CD14-positive monocyte (primary cell): ENCODE measurements around the gene PARP8. TPM values are rescaled to one million over a fixed set of nuclear protein-coding genes. Genes with fewer than 3 reads are reported as not detected.
"Not testable (repeated sequence)": the region's sequence is repeated elsewhere in the genome, so short reads cannot be mapped to it uniquely, and the experiment has no call there.

Experiments
- DNase-seq, 3 donors: peaks; one replicate each; pipeline ENCODE4 v3.0.0-alpha.2; 2011 to 2022
- H2AFZ ChIP-seq: 2 replicates; pipeline ENCODE4 v1.6.0; 2012; ENCODE audit warnings: mild to moderate bottlenecking, low read depth, low read length, inconsistent platforms; ENCODE audit not compliant: insufficient read depth, poor library complexity, severe bottlenecking
- H3K27ac ChIP-seq, 2 donors: 1 replicate in 1 of 2; 2 replicates in 1 of 2; pipeline ENCODE4 v1.5.1; 2012 to 2013; ENCODE audit warnings: low read length in 2 of 2, control low read depth in 1 of 2, inconsistent platforms in 1 of 2, low read depth in 1 of 2, mild to moderate bottlenecking in 1 of 2
- H3K27me3 ChIP-seq, 2 donors: one replicate each; pipeline versions ENCODE4 v1.6.0 to v1.6.1; 2011 to 2013; ENCODE audit warnings: low read length in 2 of 2; ENCODE audit not compliant: control insufficient read depth in 2 of 2, insufficient read depth in 2 of 2
- H3K36me3 ChIP-seq, 2 donors: replicated peaks in 1 of 2; 1 replicate in 1 of 2; 2 replicates in 1 of 2; pipeline versions ENCODE4 v1.5.1 to v1.6.1; 2012 to 2013; ENCODE audit warnings: low read length in 2 of 2, control low read depth in 1 of 2, inconsistent platforms in 1 of 2, mild to moderate bottlenecking in 1 of 2; ENCODE audit not compliant: insufficient read depth in 2 of 2, control insufficient read depth in 1 of 2
- H3K4me1 ChIP-seq, 2 donors: 1 replicate in 1 of 2; 2 replicates in 1 of 2; pipeline versions ENCODE4 v1.5.1 to v1.6.1; 2012 to 2013; ENCODE audit warnings: low read length in 2 of 2, control low read depth in 1 of 2, inconsistent platforms in 1 of 2, mild to moderate bottlenecking in 1 of 2, moderate library complexity in 1 of 2; ENCODE audit not compliant: insufficient read depth in 2 of 2, control insufficient read depth in 1 of 2
- H3K4me2 ChIP-seq: replicated peaks from 2 replicates; pipeline ENCODE3; 2012; ENCODE audit warnings: low read length, moderate library complexity, mild to moderate bottlenecking; ENCODE audit not compliant: poor library complexity, severe bottlenecking; ENCODE audit errors: extremely low read depth
- H3K4me3 ChIP-seq, 3 experiments: fragments of 200-600 bp in 1 of 3; sonication (generic) in 1 of 3; replicated peaks in 1 of 3; 1 replicate in 2 of 3; 2 replicates in 1 of 3; pipeline ENCODE4 v1.5.1; 2011 to 2013; ENCODE audit warnings: low read length in 3 of 3, mild to moderate bottlenecking in 3 of 3, control low read depth in 2 of 3, low read depth in 2 of 3, inconsistent platforms in 1 of 3, moderate library complexity in 1 of 3
- H3K79me2 ChIP-seq: 2 replicates; pipeline ENCODE4 v1.6.0; 2012; ENCODE audit warnings: mild to moderate bottlenecking, control low read depth, inconsistent platforms, low read length, moderate library complexity; ENCODE audit not compliant: insufficient read depth
- H3K9ac ChIP-seq: 2 replicates; pipeline ENCODE4 v1.6.0; 2017; ENCODE audit warnings: low read length, mild to moderate bottlenecking; ENCODE audit not compliant: insufficient read depth, poor library complexity, severe bottlenecking
- H3K9me3 ChIP-seq, 2 donors: replicated peaks in 1 of 2; 1 replicate in 1 of 2; 2 replicates in 1 of 2; pipeline versions ENCODE4 v1.5.1 to v1.6.1; 2012 to 2013; ENCODE audit warnings: low read length in 2 of 2, control low read depth in 1 of 2; ENCODE audit not compliant: control insufficient read depth in 1 of 2, insufficient read depth in 1 of 2
- H4K20me1 ChIP-seq: 2 replicates; pipeline ENCODE4 v1.6.0; 2012; ENCODE audit warnings: mild to moderate bottlenecking, low read length, control low read depth, moderate library complexity; ENCODE audit not compliant: insufficient read depth
- H3K27ac Mint-ChIP-seq, 7 donors: one replicate each; pipeline ENCODE4 v1.8.0; 2020; ENCODE audit warnings: mild to moderate bottlenecking in 7 of 7, mixed read lengths in 7 of 7, moderate library complexity in 6 of 7, inconsistent platforms in 2 of 7
- H3K27me3 Mint-ChIP-seq, 3 donors: one replicate each; pipeline ENCODE4 v1.8.0; 2021 to 2022; ENCODE audit warnings: low read depth in 3 of 3, mild to moderate bottlenecking in 3 of 3, mixed read lengths in 3 of 3, moderate library complexity in 3 of 3, inconsistent platforms in 1 of 3
- H3K36me3 Mint-ChIP-seq, 2 donors: one replicate each; pipeline ENCODE4 v1.8.0; 2020; ENCODE audit warnings: mixed read lengths in 2 of 2, inconsistent platforms in 1 of 2, mild to moderate bottlenecking in 1 of 2
- H3K4me1 Mint-ChIP-seq: one replicate; pipeline ENCODE4 v1.8.0; 2020; ENCODE audit warnings: mild to moderate bottlenecking, mixed read lengths
- H3K4me3 Mint-ChIP-seq, 2 donors: one replicate each; pipeline ENCODE4 v1.8.0; 2020; ENCODE audit warnings: mild to moderate bottlenecking in 2 of 2, mixed read lengths in 2 of 2, moderate library complexity in 1 of 2
- H3K9me3 Mint-ChIP-seq, 7 donors: one replicate each; pipeline ENCODE4 v1.8.0; 2020 to 2022; ENCODE audit warnings: mixed read lengths in 7 of 7, mild to moderate bottlenecking in 6 of 7, moderate library complexity in 6 of 7, inconsistent platforms in 2 of 7
- WGBS: methylation state at CpG from one replicate; pipeline ENCODE4 v1.1.5; 2013; ENCODE audit warnings: missing lambda C conversion rate; ENCODE audit not compliant: insufficient coverage; 5-methylcytosine and 5-hydroxymethylcytosine counted together
- intact Hi-C, 2 donors: fragments of 100-400 bp; cut with micrococcal nuclease; formaldehyde crosslinking; loops; one replicate each; pipeline versions ENCODE4 v1.15.0 to v1.15.1; 2023
- polyA plus RNA-seq, 3 donors: library from polyadenylated mRNA; depleted of rRNA in 1 of 3; unstranded in 2 of 3; stranded (reverse) in 1 of 3; fragments of 300-500 nt in 2 of 3; fragments of >200 nt in 1 of 3; fragmentation: Illumina TruSeq in 2 of 3; gene quantifications; 1 replicate in 2 of 3; 2 replicates in 1 of 3; pipeline ENCODE4 v1.2.3, GENCODE V29; 2012 to 2021
- TF ChIP-seq, protein P1 (sequence below): fragments of 200-600 bp; IDR thresholded peaks from one replicate; pipeline ENCODE4 v1.8.0; 2022; ENCODE audit warnings: antibody characterized with exemption, mild to moderate bottlenecking

The PARP8 gene
- polyA plus RNA-seq, 3 donors, result 27.5 to 170 (median 40.6) TPM

DNA sequence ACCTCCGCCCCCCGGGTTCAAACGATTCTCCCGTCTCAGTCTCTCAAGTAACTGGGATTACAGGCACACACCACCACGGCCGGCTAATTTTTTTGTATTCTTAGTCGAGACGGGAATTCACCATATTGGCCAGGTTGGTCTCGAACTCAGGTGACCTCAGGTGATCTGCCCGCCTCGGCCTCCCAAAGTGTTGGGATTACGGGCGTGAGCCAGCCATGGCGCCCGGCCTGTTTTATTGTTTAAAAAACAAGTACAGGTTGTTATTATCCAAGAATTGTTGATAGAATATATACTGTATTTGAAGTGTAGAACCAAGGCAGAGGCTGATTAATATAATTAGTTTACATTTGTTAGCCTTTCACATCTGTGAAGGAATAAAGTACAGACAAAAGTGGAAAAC lies 8.9 kb downstream of the PARP8 start:
- H3K27me3 ChIP-seq, result no peaks in the 10 kb centered on the region
- DNase-seq, result no peak
- H3K4me1 ChIP-seq, result peaks cover 33 to 60% of the 10 kb centered on the region in 2 donors
- Mint-ChIP-seq H3K4me3 (no peak overlapping the region), H3K27me3 (no peaks in the 10 kb centered on the region), H3K27ac (no peak overlapping the region), H3K9me3 (no peaks in the 10 kb centered on the region), H3K36me3 (peaks cover 27 to 33% of the 10 kb centered on the region in 2 donors), H3K4me1 (peaks cover 74% of the 10 kb centered on the region)
- peaks cover 100% of the 10 kb centered on the region for H3K79me2 ChIP-seq
- 100% methylated on average over 12 of the region's 15 CpGs for WGBS
- H3K9me3 ChIP-seq, result no peaks in the 10 kb centered on the region
- intact Hi-C loops, result no loop called here
- H3K27ac ChIP-seq, result no peak overlapping the region
- peaks cover 84% of the 10 kb centered on the region for H4K20me1 ChIP-seq
- H3K9ac ChIP-seq, result no peak overlapping the region
- no peak overlapping the region for H3K4me3 ChIP-seq
- no peak overlapping the region for H3K4me2 ChIP-seq
- H2AFZ ChIP-seq, result no peak overlapping the region
- no peaks in the 10 kb centered on the region for H3K36me3 ChIP-seq
- TF ChIP-seq, protein P1, sequence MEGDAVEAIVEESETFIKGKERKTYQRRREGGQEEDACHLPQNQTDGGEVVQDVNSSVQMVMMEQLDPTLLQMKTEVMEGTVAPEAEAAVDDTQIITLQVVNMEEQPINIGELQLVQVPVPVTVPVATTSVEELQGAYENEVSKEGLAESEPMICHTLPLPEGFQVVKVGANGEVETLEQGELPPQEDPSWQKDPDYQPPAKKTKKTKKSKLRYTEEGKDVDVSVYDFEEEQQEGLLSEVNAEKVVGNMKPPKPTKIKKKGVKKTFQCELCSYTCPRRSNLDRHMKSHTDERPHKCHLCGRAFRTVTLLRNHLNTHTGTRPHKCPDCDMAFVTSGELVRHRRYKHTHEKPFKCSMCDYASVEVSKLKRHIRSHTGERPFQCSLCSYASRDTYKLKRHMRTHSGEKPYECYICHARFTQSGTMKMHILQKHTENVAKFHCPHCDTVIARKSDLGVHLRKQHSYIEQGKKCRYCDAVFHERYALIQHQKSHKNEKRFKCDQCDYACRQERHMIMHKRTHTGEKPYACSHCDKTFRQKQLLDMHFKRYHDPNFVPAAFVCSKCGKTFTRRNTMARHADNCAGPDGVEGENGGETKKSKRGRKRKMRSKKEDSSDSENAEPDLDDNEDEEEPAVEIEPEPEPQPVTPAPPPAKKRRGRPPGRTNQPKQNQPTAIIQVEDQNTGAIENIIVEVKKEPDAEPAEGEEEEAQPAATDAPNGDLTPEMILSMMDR, result no peak

DNA sequence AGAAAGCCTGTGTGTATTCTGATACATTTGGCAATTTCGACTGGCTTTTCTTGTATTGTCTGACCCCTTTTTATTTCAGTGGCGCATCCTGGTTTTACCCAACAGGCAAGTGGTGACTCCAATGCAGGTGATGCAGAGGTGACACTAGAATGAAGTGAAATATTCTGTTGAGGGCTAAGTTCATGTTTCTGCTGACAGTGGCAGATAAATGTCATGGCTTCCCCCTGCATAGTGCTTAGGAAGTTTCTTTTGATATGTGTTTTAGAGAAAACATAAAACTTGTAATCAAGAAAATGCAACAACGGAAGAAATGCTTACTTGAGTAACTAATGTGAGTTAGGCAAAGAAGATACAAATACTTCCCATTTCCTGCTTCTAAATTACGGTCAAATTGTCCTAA lies 13.1 kb downstream of the PARP8 start:
- H3K4me2 ChIP-seq, H3K27me3 Mint-ChIP-seq, H3K36me3 ChIP-seq, H3K27me3 ChIP-seq, intact Hi-C loops, H3K9ac ChIP-seq, DNase-seq, H3K9me3 ChIP-seq, H3K9me3 Mint-ChIP-seq, H2AFZ ChIP-seq, H3K4me3 Mint-ChIP-seq, H3K4me3 ChIP-seq: not testable (repeated sequence)
- peaks cover 7 to 22% of the 10 kb centered on the region in 2 donors for H3K4me1 ChIP-seq
- H3K36me3 Mint-ChIP-seq, result peaks cover 17 to 20% of the 10 kb centered on the region in 2 donors
- H3K4me1 Mint-ChIP-seq, result peaks cover 54% of the 10 kb centered on the region
- WGBS, result 100% methylated on average over 1 of the region's 4 CpGs
- H3K79me2 ChIP-seq, result peaks cover 100% of the 10 kb centered on the region
- peak overlapping the region in 1 of 2 donors; percentile 61 for H3K27ac ChIP-seq
- H3K27ac Mint-ChIP-seq, result peak overlapping the region in 2 of 7 donors; percentile 3 to 50
- H4K20me1 ChIP-seq, result peaks cover 86% of the 10 kb centered on the region
